ENCODE results near the gene ATP1A3. TPM values are rescaled to one million over a fixed set of nuclear protein-coding genes. Genes with fewer than 3 reads are reported as not detected.
"Not testable (repeated sequence)": the region's sequence is repeated elsewhere in the genome, so short reads cannot be mapped to it uniquely, and the experiment has no call there.

The ATP1A3 gene
- total RNA-seq, 1 experiment from 2014 or later, result 0.97 TPM

DNA sequence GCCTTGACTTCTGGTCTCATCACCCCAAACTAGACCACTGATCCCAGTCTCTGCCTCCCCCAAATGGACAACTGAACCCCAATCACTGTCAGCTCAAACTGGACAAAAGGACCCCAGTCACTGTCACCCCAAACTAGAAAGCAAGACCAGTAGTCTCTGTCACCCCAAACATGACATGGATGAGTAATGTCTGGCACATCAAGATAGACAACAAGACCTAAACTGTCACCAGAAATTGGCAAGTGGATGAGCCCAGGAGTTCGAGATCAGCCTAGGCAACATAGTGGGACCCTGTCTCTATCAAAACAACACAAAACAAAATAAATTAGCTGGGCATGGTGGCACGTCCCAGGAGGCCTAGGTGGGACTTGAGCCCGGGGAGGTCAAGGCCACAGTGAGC, 46.9 kb downstream of the ATP1A3 start:
- no peak for DNase-seq (ENCODE audit: low read depth)

DNA sequence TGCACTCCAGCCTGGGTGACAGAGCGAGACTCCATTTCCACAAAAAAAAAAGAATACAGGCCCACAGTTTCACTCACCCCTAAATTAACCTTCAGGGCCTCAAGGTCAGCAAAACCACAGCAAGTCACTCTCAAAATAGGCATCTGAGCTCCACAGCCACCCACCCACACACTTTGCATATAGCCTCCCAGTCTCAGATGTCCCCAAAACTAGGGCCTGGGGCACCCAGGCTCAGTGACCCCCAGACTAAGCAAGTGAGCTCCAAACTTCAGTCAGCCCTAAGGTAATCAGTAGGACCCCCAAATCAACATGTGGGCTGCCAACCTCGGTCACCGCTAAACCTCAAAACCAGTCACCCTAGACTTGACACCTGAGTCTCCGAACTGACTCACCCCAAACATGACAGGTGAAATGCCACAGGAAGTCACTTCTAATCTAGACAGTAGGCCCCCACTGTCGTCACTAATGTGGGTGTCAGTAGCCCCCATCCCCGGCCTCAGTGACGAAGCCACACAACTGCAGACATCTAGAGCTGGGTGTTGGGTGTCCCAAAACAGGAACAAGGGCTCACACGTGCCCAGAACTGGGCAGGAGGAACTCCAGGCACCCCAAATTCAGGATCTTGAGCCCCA, 48.8 kb downstream of the ATP1A3 start:
- no peak for DNase-seq (ENCODE audit: low read depth)

DNA sequence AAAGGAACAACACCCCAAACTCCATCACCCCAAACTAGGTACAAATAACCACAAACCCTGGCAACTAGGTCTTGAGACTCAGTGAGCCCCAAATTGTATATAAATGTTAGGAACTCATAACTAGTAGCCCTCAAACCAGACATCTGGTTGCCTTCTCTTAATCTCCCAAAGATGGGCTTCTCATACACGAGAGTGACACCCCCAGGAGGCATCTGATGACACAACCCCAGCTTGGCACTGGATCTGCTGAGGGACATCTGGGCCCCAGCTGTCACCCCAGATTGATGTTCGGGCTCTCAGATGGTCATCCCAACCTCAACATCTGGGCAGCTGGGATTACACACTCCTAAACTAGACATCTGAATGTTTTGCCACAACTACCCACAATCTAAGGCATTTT, 49.7 kb downstream of the ATP1A3 start:
- DNase-seq (ENCODE audit: low read depth), result no peak

DNA sequence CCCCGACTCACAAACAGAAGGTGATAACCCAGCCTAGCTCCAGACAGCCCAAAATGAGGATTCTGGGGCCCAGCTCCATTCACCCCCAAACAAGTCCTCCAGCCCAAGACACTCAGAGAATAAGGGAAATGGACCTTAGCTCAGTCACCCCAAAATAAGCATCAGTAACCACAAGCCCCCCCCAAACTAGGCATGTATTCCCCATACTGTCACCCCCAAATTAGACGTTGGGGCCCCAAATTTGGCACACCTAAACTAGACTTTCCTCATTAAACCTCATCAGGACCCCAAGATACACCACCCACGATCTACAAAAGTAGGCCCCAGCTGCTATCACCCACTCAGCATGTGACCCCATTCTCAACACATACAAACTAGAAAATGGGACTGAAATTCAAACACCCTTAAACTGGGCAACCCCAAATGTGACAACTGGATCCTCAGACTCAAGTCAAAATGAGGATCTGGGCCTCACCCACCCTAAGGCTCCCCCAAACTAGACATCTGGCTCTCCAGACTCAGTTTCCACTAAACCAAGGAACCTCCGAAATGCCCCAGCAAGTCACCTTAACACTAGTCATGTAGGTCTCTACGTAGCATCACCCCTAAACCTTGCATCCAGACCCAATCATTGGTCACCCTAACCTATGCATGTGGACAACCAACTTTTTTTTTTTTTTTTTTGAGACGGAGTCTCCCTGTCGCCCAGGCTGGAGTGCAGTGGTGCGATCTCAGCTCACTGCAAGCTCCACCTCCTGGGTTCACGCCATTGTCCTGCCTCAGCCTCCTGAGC, 52.4 kb downstream of the ATP1A3 start:
- no peak for DNase-seq (ENCODE audit: low read depth)

DNA sequence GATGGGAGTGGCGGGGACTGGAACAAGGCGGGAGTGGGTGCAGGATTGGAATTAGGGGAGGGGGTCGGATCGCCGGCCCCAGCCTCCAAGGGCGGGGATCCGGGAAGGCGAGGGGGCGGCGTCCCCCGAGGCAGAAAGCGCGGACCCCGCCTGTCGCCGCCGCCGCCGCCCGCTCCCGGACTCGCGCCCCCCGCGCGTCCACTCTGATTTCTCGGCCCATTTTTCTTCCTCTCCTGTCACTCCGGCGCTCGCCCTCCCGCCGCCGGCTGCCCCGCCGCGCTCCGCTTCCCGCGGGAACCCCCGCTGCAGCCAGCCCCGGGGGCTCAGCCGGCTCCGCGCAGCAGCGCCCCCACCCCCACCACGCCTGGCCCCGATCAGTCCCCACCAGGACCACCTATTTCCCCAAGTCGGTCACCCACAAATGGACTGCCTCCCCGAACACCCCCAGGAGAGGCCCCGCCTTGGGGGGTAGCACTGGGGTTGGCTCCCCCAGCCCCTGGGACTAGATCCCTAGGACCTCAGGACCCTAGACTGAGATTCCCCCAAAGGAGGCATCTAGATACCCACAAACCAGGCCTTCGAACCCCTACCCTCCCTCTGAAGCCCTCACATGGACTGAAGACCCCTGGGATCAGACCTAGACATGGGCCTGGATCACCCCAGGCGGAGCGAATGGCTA, 53.2 kb downstream of the ATP1A3 start:
- DNase-seq (ENCODE audit: low read depth), result no peak

DNA sequence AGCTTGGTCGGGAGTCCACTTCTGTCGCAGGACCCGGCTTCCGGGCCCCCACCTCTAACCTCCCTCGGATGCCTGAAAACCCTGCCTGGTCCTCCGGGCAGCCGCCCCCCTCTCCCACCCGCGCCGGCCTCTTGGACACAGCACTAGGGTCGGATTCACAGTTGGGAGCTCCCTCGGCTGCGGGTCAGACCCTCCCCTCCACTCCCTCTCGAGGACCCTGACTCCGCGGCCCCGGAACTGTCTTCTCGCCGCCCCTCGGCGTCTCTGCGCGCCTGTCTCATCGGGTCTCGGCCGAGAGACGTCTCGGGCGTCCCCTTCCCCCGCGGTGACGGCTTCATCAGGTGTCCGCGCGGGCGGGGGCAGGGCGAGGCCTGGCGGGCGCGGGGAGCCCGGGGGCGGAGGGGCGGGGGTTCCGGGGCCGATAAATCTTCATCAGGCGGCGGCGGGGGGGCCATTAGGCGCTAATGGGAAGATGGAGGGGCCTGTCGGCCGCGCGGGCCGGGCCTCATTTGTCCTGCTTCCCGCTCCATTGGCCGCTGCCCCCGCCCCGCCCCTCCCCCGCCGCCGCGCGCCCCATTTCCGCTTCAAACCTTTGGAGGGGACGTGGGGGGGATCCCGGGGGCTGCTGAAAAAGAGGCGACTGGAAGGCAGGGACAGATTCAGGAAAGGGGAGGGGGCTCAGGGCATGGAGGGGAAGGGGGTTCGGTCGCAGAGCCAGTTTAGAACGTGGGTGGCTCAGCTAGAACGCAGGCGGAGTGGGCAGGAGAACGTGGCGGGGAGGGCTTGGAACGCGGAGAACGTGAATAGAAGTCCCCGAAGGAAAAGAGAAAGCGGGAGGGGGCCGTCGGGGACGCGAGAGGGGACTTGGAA, 53.9 kb downstream of the ATP1A3 start:
- DNase-seq (ENCODE audit: low read depth), result peak; percentile 61

DNA sequence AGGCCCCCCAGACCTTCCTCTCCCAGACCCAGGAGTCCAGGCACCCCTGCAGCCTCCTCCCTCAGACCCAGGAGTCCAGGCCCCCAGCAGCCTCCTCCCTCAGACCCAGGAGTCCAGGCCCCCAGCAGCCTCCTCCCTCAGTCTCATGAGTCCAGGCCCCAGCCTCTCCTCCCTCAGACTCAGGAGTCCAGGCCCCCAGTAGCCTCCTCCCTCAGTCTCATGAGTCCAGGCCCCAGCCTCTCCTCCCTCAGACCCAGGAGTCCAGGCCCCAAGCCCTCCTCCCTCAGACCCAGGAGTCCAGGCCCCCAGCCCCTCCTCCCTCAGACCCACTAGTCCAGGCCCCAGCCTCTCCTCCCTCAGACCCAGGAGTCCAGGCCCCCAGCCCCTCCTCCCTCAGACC, 54.8 kb downstream of the ATP1A3 start:
- not testable (repeated sequence) for DNase-seq (ENCODE audit: low read depth)

DNA sequence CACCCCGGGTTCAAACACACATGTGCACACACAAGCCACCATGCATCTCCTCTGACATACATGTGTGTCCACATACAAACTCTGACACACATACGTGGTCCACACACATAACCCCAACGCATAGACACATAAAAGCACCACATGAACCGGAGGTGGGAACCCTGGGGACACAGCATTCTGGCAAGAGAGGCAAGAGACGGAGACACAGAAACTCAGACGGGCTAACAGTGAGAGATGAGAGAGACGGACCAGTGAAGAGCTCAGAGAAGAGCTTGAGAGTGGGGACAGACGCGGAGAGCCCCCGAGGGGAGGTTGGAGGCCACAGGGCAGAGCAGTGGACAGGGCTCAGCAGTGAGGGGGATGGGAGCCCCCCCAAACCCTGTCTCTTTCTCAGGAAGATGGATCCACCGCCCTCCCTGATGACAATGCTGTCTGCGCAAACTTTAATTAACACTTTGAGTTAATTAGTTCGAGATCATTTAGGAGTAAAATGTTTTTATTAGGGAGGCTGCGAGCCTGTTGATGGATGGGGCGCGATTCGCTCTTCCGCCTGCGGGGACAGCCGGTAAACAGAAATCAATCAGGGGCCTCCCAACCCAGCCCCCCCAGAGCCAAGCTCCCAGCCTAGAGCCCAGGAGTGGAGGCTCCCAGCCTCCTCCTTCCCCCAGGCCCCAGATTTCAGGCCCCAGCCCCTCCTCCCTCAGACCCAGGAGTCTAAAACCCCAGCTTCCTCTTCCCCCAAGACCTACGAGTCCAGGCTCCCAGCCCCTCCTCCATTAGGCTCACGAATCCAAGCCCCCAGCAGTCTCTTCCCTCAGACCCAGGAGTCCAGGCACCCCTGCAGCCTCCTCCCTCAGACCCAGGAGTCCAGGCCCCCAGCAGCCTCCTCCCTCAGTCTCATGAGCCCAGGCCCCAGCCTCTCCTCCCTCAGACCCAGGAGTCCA, 56.2 kb downstream of the ATP1A3 start:
- no peak for DNase-seq (ENCODE audit: low read depth)

DNA sequence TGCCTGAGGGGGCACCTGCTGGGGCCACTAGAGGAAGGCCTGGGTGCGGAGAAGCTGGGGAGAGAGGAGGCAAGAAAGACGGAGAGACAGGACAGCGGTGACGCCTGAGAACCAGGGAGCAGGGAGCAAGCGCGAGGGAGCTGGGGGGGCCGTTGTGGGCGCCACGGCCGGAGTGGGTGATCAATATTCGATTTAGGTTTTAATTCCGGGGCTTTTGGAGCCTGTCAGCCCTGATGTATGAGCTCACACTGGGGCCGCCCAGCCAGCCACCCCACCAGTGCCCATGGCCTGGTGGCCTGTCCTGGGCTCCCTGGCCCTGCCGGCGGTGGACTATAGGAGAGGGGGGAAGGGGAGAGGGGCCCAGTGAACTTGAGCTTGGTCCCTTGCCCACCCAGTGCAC, 57.1 kb downstream of the ATP1A3 start:
- DNase-seq (ENCODE audit: low read depth), result no peak

DNA sequence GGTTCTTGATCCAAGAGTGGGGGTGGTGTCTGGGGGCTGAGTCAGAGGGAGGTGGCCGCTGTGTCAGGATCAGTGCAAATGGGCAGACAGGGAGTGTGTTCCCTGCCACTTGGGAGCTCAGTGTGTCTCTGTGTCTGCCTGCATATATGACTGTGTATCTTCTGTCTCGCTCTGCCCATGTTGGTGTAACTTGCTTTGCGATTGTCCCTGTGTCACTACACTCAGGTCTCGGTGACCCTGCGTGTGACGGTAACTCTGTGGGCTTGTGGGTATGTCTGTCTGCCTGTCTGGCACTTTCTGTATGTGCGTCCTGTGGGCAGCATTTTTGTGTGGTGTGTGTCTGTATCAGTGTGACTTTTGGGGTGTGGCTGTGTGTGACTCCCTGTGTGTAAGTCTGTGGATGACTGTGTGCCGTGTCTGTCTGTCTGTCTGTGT, 57.6 kb downstream of the ATP1A3 start:
- peak; percentile 70 for DNase-seq (ENCODE audit: low read depth)

DNA sequence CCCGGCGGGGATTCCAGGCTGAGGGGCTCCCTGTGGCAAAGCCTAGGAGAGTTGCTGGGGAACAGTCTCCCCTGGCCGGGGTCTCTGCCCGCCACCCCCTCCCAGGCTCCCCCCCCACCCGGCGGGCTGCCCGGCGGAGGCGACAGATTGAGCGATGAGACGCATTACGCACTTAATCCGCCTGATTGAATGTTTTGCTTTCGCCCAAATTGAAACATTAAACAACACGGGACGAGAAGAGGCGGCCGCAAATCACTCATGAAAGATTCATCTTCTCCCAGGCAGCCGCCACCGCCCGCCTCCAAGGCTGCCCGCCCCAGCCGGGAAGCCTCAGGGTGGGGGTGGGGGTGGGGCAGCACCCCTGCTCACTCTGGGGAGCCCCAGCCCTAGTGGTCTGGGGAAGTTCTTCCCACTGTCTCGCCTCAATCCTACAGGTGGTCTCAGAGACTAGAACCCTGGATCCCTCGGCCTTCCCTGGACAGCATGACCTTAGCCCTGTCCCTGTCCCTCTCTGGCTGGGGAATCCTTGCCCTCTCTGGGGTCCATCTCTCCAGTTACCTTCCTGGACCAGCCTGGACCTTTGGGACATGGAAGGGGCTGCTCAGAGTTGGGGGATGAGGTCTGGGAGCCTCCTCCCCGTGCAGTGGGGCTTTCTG, 58.1 kb downstream of the ATP1A3 start:
- DNase-seq (ENCODE audit: low read depth), result no peak

DNA sequence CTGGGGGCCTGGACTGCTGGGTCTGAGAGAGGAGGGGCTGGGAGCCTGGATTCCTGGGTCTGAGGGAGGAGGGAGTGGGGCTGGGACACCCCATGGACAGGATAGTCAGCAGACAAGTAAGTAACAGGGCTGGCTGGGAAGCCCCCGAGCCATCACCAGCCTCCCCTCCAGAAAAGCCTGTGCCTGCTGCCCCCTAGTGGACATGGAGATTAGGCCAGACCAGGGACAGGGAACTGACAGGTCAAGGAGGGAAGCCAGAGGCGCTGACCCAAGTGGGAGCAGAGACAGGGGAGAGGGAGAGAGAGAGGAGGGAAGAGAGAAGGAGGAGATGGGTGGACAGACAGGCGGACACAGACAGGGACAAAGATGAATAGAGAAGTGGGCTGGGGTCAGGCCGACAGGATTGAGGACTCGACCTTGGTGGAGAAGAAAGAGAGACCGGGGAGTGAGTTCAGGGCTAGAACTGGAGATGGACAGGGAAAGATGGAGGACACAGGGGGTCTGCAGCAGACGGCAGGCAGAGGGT, 59.1 kb downstream of the ATP1A3 start:
- DNase-seq (ENCODE audit: low read depth), result peak; percentile 77

DNA sequence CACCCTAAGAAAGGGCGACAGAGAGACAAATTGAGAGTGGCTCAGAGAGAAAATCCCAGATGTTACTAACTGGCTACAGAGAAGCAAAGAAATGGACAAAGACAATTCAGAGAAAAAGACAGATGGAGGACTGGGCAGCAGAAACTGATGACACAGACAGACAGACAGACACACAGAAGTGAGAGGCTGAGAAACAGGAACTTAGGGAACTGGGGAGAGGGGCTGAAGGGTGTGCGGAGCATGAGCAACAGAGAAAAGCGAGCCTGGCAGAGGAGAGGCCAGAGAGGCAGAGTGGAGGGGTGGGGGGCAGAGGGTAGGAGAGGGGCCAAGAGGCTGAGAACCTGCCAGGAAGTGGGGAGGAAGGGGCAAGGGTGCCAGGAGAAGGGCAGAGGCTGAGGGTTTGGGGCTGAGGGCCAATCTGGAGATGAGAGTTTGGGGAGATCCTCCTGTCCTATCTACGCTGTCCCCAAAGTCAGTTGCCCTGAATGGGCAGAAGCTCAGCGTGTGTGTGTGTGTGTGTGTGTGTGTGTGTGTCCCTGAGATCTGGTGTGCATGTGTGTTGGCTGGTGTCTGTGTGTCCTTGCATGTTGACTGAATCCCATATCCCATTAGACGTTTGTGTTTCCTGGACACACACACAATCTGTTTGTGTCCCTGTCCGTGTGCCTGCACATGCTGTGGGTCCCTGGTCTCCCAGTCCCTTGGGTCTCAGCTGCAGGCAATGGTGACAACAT, 60.2 kb downstream of the ATP1A3 start:
- DNase-seq (ENCODE audit: low read depth), result no peak

DNA sequence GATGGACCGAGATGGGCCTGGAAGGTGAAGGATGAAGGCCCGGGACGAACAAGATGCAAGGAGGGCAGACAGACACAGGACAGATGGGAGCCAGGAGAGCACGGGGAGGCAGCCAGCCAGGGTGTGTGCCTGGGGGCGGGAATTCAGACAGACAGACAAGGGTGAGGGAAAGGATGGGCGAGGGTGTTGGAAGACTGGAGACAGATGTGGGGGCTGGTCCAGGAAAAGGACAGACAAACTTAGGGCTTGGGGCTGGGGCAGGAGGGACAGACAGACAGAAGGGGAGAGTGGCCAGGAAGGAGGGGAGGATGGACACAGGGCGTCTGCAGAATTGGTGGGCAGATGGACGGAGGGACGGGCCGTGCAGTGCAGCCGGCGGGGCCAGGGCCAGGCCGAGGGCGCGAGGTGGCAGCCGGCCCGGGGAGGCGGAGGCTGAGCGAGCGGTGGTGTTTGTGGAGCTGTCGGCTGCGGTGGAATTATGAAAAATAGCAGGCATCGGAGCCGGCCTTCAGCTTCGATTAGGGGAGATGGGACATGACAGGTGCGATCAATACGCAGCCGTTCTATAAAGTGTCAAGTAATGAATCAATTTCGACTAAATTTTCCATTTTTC, 61.2 kb downstream of the ATP1A3 start:
- DNase-seq (ENCODE audit: low read depth), result no peak

DNA sequence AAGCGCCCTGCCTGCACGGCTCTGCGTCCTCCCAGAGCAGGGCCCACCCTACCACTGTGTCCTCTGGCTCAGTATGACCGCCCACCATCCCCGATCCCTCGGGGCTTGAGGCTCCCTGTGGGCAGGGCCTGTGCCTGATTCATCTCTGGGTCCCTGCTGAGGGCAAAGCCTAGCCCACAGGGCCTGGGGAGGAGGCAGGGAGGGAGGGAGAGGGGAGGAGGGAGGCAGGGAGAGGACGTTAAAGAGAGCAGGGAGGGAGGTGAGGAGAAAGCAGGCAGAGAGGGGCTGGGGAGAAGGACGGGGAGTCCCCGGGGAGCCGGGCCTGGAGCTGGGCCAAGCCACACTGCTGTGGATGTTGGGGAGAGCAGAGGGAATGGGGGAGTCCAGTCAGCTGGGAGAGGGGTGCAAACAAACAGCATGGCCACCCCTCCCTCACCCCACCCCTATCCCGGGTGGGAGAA, 61.7 kb downstream of the ATP1A3 start:
- DNase-seq (ENCODE audit: low read depth), result no peak

DNA sequence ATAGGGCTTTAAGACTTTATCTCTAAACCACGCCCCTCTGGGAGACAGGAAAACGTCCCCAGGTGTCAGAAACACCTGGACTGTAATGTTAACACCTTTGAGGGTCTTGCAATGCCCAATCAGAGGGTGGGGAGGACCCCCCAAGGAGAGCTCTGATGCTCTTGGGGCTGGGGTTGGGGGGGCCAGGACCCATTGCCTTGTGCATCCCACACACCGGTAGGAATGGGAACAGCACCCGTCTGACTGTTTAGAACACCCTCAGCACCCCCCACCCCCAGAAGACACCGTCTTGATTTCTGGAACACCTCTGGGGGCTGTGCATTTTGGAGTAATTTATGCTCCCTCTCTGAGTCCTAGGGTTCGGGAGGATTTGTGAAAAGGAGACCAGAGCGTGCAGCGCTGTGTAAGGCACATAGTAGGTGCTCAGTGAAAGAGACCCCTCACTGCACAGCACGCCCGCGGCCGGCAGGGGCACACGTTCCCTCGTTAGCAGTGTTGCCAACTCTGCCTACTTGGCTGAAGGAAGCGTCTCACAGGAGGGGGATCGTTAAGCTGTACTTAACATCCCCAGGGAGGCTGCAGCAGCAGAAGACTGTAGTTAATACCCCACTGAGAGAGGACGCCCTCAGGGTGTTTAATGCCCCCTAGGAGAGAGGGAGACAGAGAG, 63.0 kb downstream of the ATP1A3 start:
- DNase-seq (ENCODE audit: low read depth), result no peak

DNA sequence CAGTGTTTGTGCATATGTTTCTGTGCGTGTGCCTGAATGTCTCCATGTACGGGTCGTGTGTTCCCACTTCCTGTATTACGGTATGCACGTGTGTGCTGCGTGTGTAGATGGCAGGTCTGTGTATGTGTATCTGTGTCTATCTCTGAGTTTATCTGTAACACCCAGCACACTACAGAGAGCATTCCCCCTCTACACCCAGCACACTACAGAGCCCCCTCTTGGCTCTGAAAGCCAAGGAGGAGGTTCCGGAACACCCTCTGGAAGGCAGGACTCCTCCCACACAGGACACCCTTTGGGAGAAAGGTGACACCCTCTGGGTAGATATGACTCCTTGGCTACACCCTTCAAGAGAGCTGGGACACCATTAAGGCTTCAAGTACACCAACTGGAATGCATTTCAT, 63.7 kb downstream of the ATP1A3 start:
- no peak for DNase-seq (ENCODE audit: low read depth)

DNA sequence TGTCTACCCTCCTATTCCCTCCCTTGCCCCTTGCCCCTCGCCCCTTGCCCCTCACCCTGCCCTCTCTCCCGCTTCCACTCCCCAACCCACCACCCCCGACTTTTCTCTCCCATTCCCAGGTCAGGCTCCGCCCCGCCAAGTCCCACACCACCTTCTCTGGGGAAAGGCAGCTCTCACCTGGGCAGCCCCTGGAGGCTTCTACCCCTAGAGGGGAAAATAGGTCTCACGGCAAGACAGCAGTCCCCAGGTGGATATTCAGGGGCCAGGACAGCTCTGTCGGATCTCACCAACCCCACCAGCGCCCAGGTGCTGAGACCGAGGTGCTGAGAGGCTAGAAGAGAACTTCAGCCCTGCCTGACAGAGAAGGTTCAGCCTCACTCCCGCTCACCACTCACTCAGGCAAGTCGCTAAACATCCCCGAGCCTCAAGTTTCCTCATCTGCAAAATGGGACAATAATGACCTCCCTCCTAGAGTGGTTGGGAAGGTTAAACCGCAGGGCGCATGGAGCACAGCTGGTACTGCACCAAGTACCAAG, 64.4 kb downstream of the ATP1A3 start:
- no peak for DNase-seq (ENCODE audit: low read depth)
